Retinal pigment epithelial cell (primary cell): Measurements from ENCODE around the gene ARFGAP1.

Experiments used
- DNase-seq: peaks from one replicate; pipeline ENCODE4 v3.0.0-alpha.2; 2010; ENCODE audit warnings: low read depth
- H3K4me3 ChIP-seq: 2 replicates; pipeline ENCODE4 v1.5.1; 2011; ENCODE audit warnings: mild to moderate bottlenecking, low read length, control low read depth, moderate library complexity
- CTCF ChIP-seq: conservative IDR thresholded peaks from 2 replicates; pipeline ENCODE4 v1.5.1; 2011; ENCODE audit warnings: low read depth, low read length, control low read depth, inconsistent platforms

The ARFGAP1 gene

GRCh38 chr20:63283397-63284082 is 10.9 kb downstream of the ARFGAP1 start:
- DNase-seq: no peak
- no peak overlapping the region for H3K4me3 ChIP-seq
- TF ChIP-seq CTCF: no peak

GRCh38 chr20:63284083-63284440 is 11.4 kb downstream of the ARFGAP1 start:
- no peak overlapping the region for H3K4me3 ChIP-seq
- no peak for TF ChIP-seq CTCF
- DNase-seq: no peak

- no peak overlapping the region for H3K4me3 ChIP-seq
- no peak for DNase-seq
- no peak for TF ChIP-seq CTCF
These were observed 11.9 kb downstream of the ARFGAP1 start for GRCh38 chr20:63284544-63284949.

GRCh38 chr20:63284981-63285524 is 12.4 kb downstream of the ARFGAP1 start:
- TF ChIP-seq CTCF: no peak
- DNase-seq: no peak
- H3K4me3 ChIP-seq: no peak overlapping the region

- TF ChIP-seq CTCF: no peak
- no peak for DNase-seq
- no peak overlapping the region for H3K4me3 ChIP-seq
These were observed 13.3 kb downstream of the ARFGAP1 start for GRCh38 chr20:63285636-63286615.

- TF ChIP-seq CTCF: no peak
- DNase-seq: no peak
These were observed 14.4 kb downstream of the ARFGAP1 start for GRCh38 chr20:63286781-63287696.

More at GRCh38 chr20:63286781-63287696, 14.4 kb downstream of the ARFGAP1 start:
- no peak overlapping the region for H3K4me3 ChIP-seq
